ENCODE measurements around the gene FAM72A.
"Not testable (repeated sequence)": the region's sequence is repeated elsewhere in the genome, so short reads cannot be mapped to it uniquely, and the experiment has no call there.

Gene FAM72A

GRCh38 chr1:206219514-206220331, 17.1 kb upstream of the FAM72A start:
- in situ Hi-C loops (cut with MboI; ENCODE audit: low pct_unique_long_range_greater_than_20kb, low sequenced_read_pairs, unreplicated experiment); DNase-seq (ENCODE audit: low spot score): not testable (repeated sequence)

GRCh38 chr1:206218765-206219164, 16.1 kb upstream of the FAM72A start:
- DNase-seq (ENCODE audit: low spot score); in situ Hi-C loops (cut with MboI; ENCODE audit: low pct_unique_long_range_greater_than_20kb, low sequenced_read_pairs, unreplicated experiment): not testable (repeated sequence)

- DNase-seq (ENCODE audit: low spot score); in situ Hi-C loops (cut with MboI; ENCODE audit: low pct_unique_long_range_greater_than_20kb, low sequenced_read_pairs, unreplicated experiment): not testable (repeated sequence)
Measured at GRCh38 chr1:206218285-206218684, 15.6 kb upstream of the FAM72A start.

DNA sequence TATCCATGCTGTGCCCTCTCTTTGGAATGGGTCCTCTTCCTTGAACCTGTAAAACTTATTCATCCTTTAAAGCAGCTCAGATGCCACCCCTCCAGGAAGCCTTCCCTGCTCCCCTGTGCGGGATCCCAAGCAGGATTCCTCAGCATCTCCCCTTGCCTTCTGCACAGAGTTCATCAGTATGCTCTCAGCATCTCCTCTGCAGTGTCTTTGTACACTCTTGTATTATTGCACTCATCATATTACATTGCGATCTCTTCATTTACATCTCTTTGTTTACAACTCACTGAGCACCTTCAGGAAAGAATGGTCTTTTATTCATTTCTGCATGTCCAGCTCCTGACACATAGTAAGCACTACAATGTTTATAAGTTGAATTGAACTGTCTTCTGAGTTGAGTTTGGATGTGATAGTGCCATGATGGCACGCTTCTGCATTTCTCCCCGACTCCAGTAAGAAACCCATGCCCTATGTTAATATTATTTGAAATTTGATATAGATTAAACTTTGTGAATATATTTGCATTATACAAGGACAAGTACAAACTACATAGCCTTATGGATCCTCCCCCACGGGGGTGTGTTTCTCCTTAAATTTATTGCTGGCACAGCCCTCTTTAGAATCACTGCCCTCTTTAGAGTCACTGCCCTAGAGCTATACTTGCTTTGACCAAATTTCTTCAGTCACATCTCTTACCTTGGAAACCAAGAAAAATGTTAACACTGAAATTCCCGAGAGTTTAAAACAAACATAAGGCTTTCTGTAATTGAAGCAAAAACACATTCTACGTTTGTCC, 13.2 kb upstream of the FAM72A start:
- DNase-seq (ENCODE audit: low spot score); in situ Hi-C loops (cut with MboI; ENCODE audit: low pct_unique_long_range_greater_than_20kb, low sequenced_read_pairs, unreplicated experiment): not testable (repeated sequence)

DNA sequence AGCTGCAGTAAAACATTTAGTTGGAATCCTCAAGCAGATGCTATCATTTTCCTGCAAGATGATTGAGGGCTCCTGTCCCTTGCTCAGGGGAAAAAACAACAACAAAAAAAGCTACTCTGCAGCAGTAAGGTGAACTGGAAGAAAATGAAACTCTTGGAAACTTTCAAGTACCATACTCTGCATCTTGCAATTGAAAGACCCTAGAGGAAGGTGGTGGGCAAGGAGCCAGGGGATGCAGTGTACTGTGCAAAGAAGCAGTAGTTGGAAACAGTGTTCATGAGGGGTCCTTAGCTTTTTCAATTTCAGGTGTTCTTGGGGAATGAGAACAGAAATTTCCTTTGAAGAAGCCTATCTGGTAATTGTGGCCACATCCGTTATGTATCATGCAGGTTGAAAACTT, 8.2 kb upstream of the FAM72A start:
- DNase-seq (ENCODE audit: low spot score); in situ Hi-C loops (cut with MboI; ENCODE audit: low pct_unique_long_range_greater_than_20kb, low sequenced_read_pairs, unreplicated experiment): not testable (repeated sequence)

DNA sequence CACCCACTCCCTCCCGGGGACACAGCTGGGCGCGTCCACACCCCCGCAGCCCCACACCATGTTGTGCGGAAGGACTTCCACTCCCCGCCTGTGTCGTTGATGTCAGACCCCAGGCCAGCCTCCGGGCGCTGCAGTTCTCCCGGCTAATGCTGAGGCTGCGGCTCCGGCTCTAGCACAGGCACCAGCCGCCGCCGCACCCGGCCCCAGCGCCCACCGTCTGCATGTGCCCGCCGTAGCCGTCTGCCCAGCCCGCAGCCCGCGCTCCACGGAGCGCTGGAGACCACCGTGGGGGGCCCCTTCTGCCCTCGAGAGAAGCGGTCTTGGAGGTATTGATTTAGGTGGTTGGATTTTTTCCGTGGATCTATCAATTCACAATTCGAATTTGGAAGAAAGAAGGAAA, 2.9 kb upstream of the FAM72A start:
- in situ Hi-C loops (cut with MboI; ENCODE audit: low pct_unique_long_range_greater_than_20kb, low sequenced_read_pairs, unreplicated experiment); DNase-seq (ENCODE audit: low spot score): not testable (repeated sequence)

DNA sequence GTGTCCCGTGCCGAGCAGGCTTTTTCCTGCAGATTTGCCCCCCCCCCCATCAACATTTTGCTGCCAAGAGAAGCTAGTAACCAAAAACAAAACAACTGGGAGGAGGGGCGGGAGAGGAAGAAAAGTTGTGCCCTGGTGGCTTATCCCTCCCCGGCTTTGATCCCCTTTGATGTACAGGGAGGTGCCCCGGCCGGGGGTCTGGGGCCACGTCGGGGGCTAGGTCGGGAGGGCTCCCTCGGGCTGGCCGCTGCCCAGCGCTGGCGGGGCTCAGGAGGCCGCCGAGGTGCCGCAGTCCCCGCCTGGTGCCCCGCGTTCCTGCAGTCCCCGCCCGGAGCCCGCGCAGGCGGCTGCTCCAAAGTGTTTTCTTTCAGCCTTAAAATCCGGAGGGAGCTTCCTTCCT, 2.2 kb upstream of the FAM72A start:
- DNase-seq (ENCODE audit: low spot score); in situ Hi-C loops (cut with MboI; ENCODE audit: low pct_unique_long_range_greater_than_20kb, low sequenced_read_pairs, unreplicated experiment): not testable (repeated sequence)

DNA sequence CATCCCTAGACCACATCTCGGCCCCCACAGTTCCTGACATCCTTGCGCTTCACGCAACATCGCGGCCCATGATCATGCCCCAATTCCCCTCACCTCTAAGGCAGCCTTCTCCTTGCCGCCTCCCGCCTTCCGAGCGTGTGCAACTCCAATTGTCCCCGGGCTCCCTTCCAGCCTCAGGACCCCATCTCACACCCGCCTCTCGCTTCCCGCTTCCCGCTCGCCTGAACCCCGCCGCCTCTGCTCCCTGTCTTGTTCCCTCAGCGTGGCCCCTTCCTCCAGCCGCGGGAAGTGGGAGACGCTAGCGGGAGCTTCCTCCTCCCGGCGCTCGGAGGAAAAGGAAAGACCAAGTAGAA, 1.5 kb upstream of the FAM72A start:
- in situ Hi-C loops (cut with MboI; ENCODE audit: low pct_unique_long_range_greater_than_20kb, low sequenced_read_pairs, unreplicated experiment); DNase-seq (ENCODE audit: low spot score): not testable (repeated sequence)

- DNase-seq (ENCODE audit: low spot score); in situ Hi-C loops (cut with MboI; ENCODE audit: low pct_unique_long_range_greater_than_20kb, low sequenced_read_pairs, unreplicated experiment): not testable (repeated sequence)
Measured at GRCh38 chr1:206203364-206204158, 922 bp upstream of the FAM72A start, which contains the start of gene SRGAP2. TSS of gene SRGAP2 (plus strand) at chr1:206203541. CDS start at chr1:206205971, 2,430 bp downstream.

- in situ Hi-C loops (cut with MboI; ENCODE audit: low pct_unique_long_range_greater_than_20kb, low sequenced_read_pairs, unreplicated experiment); DNase-seq (ENCODE audit: low spot score): not testable (repeated sequence)
Measured at GRCh38 chr1:206196748-206197424, 5.8 kb downstream of the FAM72A start.

GRCh38 chr1:206195182-206195581, 7.5 kb downstream of the FAM72A start:
- DNase-seq (ENCODE audit: low spot score); in situ Hi-C loops (cut with MboI; ENCODE audit: low pct_unique_long_range_greater_than_20kb, low sequenced_read_pairs, unreplicated experiment): not testable (repeated sequence)

- DNase-seq (ENCODE audit: low spot score); in situ Hi-C loops (cut with MboI; ENCODE audit: low pct_unique_long_range_greater_than_20kb, low sequenced_read_pairs, unreplicated experiment): not testable (repeated sequence)
Measured at GRCh38 chr1:206186826-206187225, 15.8 kb downstream of the FAM72A start.

- DNase-seq (ENCODE audit: low spot score); in situ Hi-C loops (cut with MboI; ENCODE audit: low pct_unique_long_range_greater_than_20kb, low sequenced_read_pairs, unreplicated experiment): not testable (repeated sequence)
Measured at GRCh38 chr1:206185778-206186177, 16.9 kb downstream of the FAM72A start.

- in situ Hi-C loops (cut with MboI; ENCODE audit: low pct_unique_long_range_greater_than_20kb, low sequenced_read_pairs, unreplicated experiment); DNase-seq (ENCODE audit: low spot score): not testable (repeated sequence)
Measured at GRCh38 chr1:206183788-206184187, 18.9 kb downstream of the FAM72A start.

DNA sequence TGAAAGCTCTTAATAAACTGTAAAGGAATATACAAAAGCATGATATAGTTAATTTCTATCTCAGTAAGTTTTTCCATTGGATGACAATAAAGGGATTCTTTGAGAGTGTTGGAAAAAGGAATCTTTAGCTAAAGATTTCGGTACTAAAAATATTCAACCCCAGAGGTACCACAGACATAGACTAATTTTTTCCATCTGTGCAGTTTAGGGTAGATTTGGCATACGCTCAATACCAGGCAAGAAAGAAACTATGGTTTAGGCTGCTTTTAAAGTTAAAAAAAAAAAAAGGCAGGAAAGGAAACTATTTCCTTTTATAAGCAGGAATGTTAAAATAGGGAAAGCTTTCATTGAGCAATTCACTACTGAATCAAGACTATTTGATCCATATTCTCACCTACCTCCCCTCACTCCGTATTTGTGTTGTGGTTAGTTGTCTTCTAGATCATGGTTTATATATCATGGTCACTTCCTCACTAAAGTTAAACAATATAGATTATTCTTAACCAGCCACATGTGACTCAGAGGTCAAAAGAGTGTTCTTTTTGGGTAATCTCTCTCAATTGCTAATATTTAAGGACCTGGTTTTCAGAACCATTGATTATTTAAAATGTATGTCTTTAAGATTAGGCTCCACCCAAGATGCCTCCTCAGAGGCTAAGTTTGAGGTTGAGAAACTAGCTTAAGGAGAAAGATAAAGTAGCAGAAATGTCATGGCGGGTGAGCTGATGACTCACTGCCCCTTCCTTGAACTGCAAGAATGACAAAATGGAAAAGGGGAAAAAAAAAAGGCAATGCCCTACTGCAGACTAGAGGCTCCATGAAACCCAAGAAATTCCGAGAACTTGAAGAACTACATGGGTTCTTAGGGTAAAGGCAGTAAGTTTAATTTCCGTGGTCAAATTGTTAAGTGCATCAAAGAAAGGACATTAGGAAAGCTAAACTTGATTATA, 20.0 kb downstream of the FAM72A start:
- DNase-seq (ENCODE audit: low spot score); in situ Hi-C loops (cut with MboI; ENCODE audit: low pct_unique_long_range_greater_than_20kb, low sequenced_read_pairs, unreplicated experiment): not testable (repeated sequence)

GRCh38 chr1:206179666-206180065, 23.0 kb downstream of the FAM72A start:
- in situ Hi-C loops (cut with MboI; ENCODE audit: low pct_unique_long_range_greater_than_20kb, low sequenced_read_pairs, unreplicated experiment); DNase-seq (ENCODE audit: low spot score): not testable (repeated sequence)
